HFFc6 (cell line): ENCODE measurements around the gene ERAP2. TPM values are rescaled to one million over a fixed set of nuclear protein-coding genes. Genes with fewer than 3 reads are reported as not detected.
"Not testable (repeated sequence)": the region's sequence is repeated elsewhere in the genome, so short reads cannot be mapped to it uniquely, and the experiment has no call there.

Experiments used
- DNase-seq: peaks from one replicate; pipeline ENCODE4 v3.0.0-alpha.2; 2018
- H3K27ac Mint-ChIP-seq: 2 replicates; pipeline ENCODE4 v1.8.0; 2020; ENCODE audit warnings: mild to moderate bottlenecking, mixed read lengths
- H3K27me3 Mint-ChIP-seq: 2 replicates; pipeline ENCODE4 v1.8.0; 2021; ENCODE audit warnings: mild to moderate bottlenecking, moderate library complexity, mixed read lengths; ENCODE audit not compliant: insufficient read depth
- H3K36me3 Mint-ChIP-seq: 2 replicates; pipeline ENCODE4 v1.8.0; 2021; ENCODE audit warnings: low read depth, mixed read lengths
- H3K4me1 Mint-ChIP-seq: 2 replicates; pipeline ENCODE4 v1.8.0; 2020; ENCODE audit warnings: low read depth, mixed read lengths
- H3K4me3 Mint-ChIP-seq: 2 replicates; pipeline ENCODE4 v1.8.0; 2020; ENCODE audit warnings: mild to moderate bottlenecking, moderate library complexity, mixed read lengths
- H3K9me3 Mint-ChIP-seq: 2 replicates; pipeline ENCODE4 v1.8.0; 2020; ENCODE audit warnings: mild to moderate bottlenecking, mixed read lengths
- CTCF ChIP-seq: fragments of 200-600 bp; sonication (generic); IDR thresholded peaks from 2 replicates; pipeline ENCODE4 v1.5.0; 2021; ENCODE audit warnings: antibody characterized with exemption, mild to moderate bottlenecking
- total RNA-seq, 6 experiments: library from RNA; stranded (reverse); fragmentation: NEBNext Ultra II Directional; extraction: Animal tissue kit (Norgen Biotek cat#: 25700); gene quantifications; 2 replicates in 1 of 6; 3 replicates in 5 of 6; pipeline ENCODE4 v1.2.3, GENCODE V29; 2021

The ERAP2 gene
- total RNA-seq, 6 experiments from 2014 or later = 0.97 to 2.6 (median 1.5) TPM

GRCh38 chr5:96871027-96871399 is 5.3 kb upstream of the ERAP2 start:
- no peak overlapping the region for H3K27ac Mint-ChIP-seq
- no peak overlapping the region for H3K4me3 Mint-ChIP-seq
- no peaks in the 10 kb centered on the region for H3K9me3 Mint-ChIP-seq
- TF ChIP-seq CTCF = no peak
- no peak for DNase-seq
- H3K4me1 Mint-ChIP-seq = peaks cover 34% of the 10 kb centered on the region
- no peaks in the 10 kb centered on the region for H3K36me3 Mint-ChIP-seq
- H3K27me3 Mint-ChIP-seq = no peaks in the 10 kb centered on the region

- no peak for DNase-seq
- Mint-ChIP-seq H3K36me3 (no peaks in the 10 kb centered on the region), H3K27me3 (no peaks in the 10 kb centered on the region), H3K4me3 (no peak overlapping the region), H3K4me1 (peaks cover 35% of the 10 kb centered on the region), H3K27ac (no peak overlapping the region), H3K9me3 (no peaks in the 10 kb centered on the region)
- no peak for TF ChIP-seq CTCF
Measured at GRCh38 chr5:96871686-96872085, 4.6 kb upstream of the ERAP2 start.

GRCh38 chr5:96873449-96873848 is 2.9 kb upstream of the ERAP2 start:
- Mint-ChIP-seq H3K27me3 (no peaks in the 10 kb centered on the region), H3K4me1 (peaks cover 43% of the 10 kb centered on the region), H3K27ac (no peak overlapping the region), H3K9me3 (no peaks in the 10 kb centered on the region), H3K36me3 (no peaks in the 10 kb centered on the region), H3K4me3 (no peak overlapping the region)
- no peak for TF ChIP-seq CTCF
- DNase-seq = no peak

GRCh38 chr5:96874631-96875030 is 1.7 kb upstream of the ERAP2 start:
- no peaks in the 10 kb centered on the region for H3K27me3 Mint-ChIP-seq
- H3K4me1 Mint-ChIP-seq = peaks cover 46% of the 10 kb centered on the region
- 0 out of 2 replicates have a peak overlapping the region, but pooled peaks have one; percentile 32 for H3K27ac Mint-ChIP-seq
- H3K4me3 Mint-ChIP-seq = no peak overlapping the region
- no peak for TF ChIP-seq CTCF
- no peak for DNase-seq
- H3K9me3 Mint-ChIP-seq = no peaks in the 10 kb centered on the region
- H3K36me3 Mint-ChIP-seq = no peaks in the 10 kb centered on the region

GRCh38 chr5:96875791-96876291 is 459 bp upstream of the ERAP2 start:
- Mint-ChIP-seq H3K27me3 (no peaks in the 10 kb centered on the region), H3K27ac (peak overlapping the region; percentile 94), H3K4me3 (peak overlapping the region; percentile 90), H3K36me3 (peaks cover 4% of the 10 kb centered on the region), H3K4me1 (peaks cover 47% of the 10 kb centered on the region), H3K9me3 (no peaks in the 10 kb centered on the region)
- TF ChIP-seq CTCF = no peak
- DNase-seq = no peak

- peak overlapping the region; percentile 63 for H3K4me3 Mint-ChIP-seq
- H3K4me1 Mint-ChIP-seq = peaks cover 50% of the 10 kb centered on the region
- not testable (repeated sequence) for DNase-seq, H3K27me3 Mint-ChIP-seq, H3K9me3 Mint-ChIP-seq, H3K36me3 Mint-ChIP-seq
- H3K27ac Mint-ChIP-seq = peak overlapping the region; percentile 61
Measured at GRCh38 chr5:96876977-96877469, 723 bp downstream of the ERAP2 start.
